HTR-8/SVneo (cell line): ENCODE measurements around the gene SMC1A.
A peak's percentile ranks its signal among the peaks of the same experiment; 100 is the strongest.
"Not testable (repeated sequence)": the region's sequence is repeated elsewhere in the genome, so short reads cannot be mapped to it uniquely, and the experiment has no call there.

Experiments
- DNase-seq: peaks from one replicate; pipeline ENCODE4 v3.0.0; 2011; ENCODE audit warnings: low spot score, mixed read lengths; ENCODE audit not compliant: insufficient read length
- FAIRE-seq: peaks from 2 replicates; lab custom pipeline; 2011; peaks lifted over from hg19 to GRCh38; lab: Jason Lieb, UNC

The SMC1A gene

GRCh38 chrX:53422086-53422860 lies at the start of gene SMC1A:
Gene SMC1A (minus strand): TSS chrX:53422654. CDS start chrX:53422600, 54 bp downstream.
- peak; percentile 78 for FAIRE-seq

DNA sequence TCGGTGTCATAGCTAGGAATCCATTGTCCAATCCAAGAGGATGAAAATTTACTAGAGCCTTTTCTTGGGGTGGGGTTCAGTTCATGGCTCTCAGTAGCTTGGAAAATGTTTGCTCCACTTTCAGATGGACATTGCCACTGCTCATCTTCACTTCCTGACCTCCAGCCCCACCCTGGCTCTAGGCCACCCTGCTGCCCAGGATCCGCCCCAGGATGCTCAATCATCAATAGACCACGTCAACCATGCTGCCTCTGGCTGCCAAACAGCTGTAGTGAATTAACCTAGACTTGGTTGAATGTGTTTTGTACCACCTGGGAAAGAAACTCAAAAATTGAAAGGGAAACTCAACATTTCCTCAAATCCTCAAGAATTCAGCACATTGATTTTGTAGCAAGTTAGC lies 48.9 kb upstream of the SMC1A start:
- FAIRE-seq (no peak), DNase-seq (no peak)

More at GRCh38 chrX:53422086-53422860, at the start of gene SMC1A:
- DNase-seq: peak; percentile 85

- not testable (repeated sequence) for DNase-seq, FAIRE-seq
These were observed 46.2 kb upstream of the SMC1A start for GRCh38 chrX:53468659-53469058.

GRCh38 chrX:53458082-53458481 lies 35.6 kb upstream of the SMC1A start:
- DNase-seq: no peak

DNA sequence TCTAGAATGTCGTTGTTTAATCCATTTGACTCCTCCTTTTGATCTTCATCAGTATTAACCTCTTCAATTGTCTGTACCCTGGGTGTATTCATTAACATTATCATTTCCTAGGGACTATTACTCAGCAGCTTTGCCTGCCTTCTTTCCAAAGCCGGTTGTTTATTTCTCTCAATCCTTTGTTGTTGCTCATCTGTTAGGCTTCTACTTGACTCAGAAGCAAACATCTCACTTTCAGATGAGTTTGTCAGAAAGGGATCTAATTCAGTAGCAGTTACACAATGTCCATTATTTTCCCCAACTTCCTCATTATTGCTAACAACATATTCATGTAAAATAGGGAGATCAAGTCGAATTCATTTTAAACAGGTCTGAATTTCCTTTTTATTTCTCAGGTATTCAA lies 33.8 kb upstream of the SMC1A start:
- no peak for DNase-seq
- no peak for FAIRE-seq

More at GRCh38 chrX:53458082-53458481, 35.6 kb upstream of the SMC1A start:
- FAIRE-seq: no peak

DNA sequence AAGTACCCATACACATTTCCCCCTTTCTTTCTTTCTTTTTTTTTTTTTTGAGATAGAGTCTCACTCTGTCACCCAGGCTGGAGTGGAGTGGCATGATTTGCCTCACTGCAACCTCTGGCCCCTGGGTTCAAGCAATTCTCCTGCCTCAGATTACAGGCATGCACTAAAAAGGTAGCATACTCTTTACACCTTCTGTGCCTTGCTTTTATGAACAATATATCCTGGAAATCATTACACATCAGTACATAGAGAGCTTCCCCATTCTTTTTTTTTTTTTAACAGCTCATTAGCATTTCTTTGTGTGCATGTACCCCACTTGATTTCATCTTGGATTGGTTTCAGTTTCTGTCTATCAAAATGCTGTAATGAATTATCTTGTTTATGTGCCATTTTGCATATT lies 30.4 kb upstream of the SMC1A start:
- DNase-seq (no peak), FAIRE-seq (no peak)

- no peak for FAIRE-seq
These were observed 27.2 kb upstream of the SMC1A start for GRCh38 chrX:53449632-53450031.

DNA sequence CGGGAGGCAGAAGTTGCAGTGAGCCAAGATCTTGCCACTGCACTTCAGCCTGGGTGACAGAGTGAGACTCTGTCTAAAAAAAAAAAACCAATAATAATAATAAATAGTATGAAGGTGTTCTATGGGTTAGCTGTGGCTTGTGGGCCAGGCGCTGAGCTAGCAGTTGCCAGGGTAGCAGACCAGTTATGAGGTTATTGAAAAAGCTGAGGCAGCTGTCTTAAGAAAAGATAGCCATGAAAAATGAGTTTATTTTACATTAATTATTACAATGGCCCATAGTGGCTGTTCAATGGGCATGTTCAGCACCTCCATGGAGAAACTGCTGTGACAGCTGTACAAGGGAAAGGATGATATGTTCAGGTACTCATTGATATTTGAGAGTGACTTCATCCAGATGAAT lies 25.0 kb upstream of the SMC1A start:
- FAIRE-seq: no peak
- no peak for DNase-seq

More at GRCh38 chrX:53449632-53450031, 27.2 kb upstream of the SMC1A start:
- DNase-seq: no peak

DNA sequence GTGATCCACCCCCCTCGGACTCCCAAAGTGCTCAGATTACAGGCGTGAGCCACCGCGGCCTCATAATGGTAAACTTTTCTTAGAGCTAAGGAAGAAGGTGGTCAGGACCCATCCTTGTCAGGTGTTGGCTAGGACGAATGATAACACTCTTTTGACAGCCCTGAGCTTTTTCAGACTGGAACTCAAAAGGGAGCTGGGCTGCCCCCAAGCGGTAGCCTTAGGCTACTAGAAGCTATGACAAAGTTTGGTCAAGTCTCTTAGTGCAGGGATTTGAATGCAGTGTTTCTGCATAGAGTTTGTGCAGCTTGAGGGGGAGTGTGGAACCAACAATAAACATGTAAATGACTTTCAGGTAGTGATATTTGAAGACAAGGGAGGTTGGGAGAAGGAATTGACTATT lies 23.5 kb upstream of the SMC1A start:
- no peak for FAIRE-seq
- no peak for DNase-seq

GRCh38 chrX:53442322-53442631 lies 19.8 kb upstream of the SMC1A start:
- DNase-seq: no peak

GRCh38 chrX:53441531-53442321 lies 19.3 kb upstream of the SMC1A start:
- peak; percentile 67 for DNase-seq
- no peak for FAIRE-seq

More at GRCh38 chrX:53442322-53442631, 19.8 kb upstream of the SMC1A start:
- FAIRE-seq: no peak

- DNase-seq: no peak
- no peak for FAIRE-seq
These were observed 18.4 kb upstream of the SMC1A start for GRCh38 chrX:53440621-53441517.

GRCh38 chrX:53440101-53440500 lies 17.6 kb upstream of the SMC1A start:
- no peak for FAIRE-seq
- no peak for DNase-seq

- FAIRE-seq: no peak
These were observed 16.4 kb upstream of the SMC1A start for GRCh38 chrX:53438832-53439230.

DNA sequence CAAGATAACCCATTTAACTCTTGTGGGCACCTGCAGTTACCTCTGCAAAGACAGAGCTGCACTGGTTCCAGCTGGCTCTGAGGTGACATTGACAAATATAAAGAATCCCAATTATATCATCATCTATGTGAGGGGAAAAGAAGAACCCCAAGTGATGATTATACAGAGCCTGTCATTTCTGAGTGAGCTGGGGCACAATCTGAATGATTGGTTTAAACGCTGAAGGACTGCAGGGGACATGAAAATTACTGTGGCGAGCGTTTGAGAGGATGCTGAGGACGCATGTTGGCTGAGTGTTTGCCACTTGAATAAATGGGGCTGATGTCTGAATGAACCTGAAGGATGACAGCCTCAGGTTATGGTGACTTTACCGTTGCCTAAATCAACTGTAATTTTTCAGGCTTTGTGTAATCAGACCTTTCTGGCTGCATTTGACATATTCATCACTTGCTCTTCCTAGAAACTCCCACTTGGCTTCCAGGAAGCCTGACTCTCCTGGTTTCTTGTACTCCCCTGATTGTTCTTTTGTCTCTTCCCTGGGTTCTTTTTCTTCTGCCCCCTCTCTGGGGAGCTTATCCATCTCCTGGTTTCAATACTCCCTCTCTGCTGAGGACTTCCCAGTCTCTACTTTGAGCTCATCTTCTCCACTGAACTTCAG lies 15.8 kb upstream of the SMC1A start:
- DNase-seq (no peak), FAIRE-seq (no peak)

More at GRCh38 chrX:53438832-53439230, 16.4 kb upstream of the SMC1A start:
- no peak for DNase-seq

GRCh38 chrX:53437206-53437605 lies 14.8 kb upstream of the SMC1A start:
- DNase-seq: no peak
- no peak for FAIRE-seq

DNA sequence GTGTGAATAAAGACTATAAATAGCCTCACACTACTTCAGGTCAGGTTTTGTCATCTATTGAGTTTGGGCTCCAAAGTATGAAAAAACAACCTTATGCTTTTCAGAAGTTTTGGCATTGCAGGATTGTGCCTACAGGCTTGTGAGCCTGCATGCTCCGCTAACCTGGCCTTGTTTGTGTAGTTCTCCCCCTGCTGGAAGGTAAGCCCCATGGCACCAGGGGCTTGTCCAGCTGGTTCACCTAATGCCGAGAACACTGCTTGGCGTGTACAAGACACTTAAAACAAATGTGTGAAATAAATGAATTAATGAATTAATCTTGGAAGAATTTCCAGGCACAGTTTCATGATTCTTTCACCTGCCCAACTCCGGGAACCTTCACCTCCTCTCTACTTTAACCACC lies 13.5 kb upstream of the SMC1A start:
- DNase-seq (peak; percentile 35), FAIRE-seq (no peak)

DNA sequence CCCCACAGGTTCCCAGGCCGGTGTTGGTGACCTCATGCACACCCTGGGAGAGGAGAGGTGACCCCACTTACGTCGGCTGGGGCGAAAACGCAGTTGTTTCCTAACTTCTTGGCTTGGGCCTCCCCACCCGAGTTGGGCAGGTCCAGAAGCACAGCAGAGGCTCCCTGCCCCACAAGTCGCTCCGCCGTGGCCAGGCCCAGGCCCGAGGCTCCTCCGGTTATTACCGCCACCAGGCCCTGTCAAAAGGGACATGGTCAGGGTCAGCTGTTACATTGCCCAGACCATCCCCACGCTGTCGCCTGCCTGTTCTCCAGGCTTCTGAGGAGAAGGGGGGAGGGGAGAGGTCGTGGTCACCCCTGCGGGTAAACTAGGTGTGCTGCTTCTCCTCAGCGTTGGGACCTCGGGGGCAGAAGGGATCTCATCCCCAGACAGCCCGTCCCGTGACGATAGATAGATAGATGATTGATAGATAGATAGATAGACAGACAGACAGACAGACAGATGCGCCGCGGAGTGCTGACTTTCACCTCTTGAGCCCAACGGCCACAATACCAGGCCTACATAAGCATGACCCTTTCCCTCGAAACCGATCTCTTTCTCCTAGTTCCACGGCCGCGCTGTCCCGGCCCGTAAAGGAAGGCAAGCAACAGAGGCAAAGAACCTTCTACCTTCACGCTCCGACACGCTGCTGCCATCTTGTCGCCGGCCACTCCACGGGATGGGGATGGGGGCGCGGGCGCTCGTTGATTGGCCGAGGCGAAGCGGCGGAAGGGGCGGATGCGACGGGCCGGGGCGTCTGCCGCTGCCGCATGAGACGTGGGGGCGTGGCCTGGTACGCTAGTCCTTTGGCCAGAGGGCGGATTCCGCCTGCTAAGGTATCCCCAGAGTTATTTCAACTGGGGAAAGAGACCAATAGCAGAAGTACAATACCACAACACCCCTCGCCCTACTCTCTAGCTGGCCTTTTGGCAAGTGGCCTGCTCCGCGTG lies 11.5 kb upstream of the SMC1A start, which contains the start of gene HSD17B10:
HSD17B10 (minus strand) TSS at position 720 of the 989 bp plus-strand sequence; CDS start at position 695, 25 bp downstream.
- peak; percentile 26 for FAIRE-seq
- DNase-seq: peak; percentile 62

DNA sequence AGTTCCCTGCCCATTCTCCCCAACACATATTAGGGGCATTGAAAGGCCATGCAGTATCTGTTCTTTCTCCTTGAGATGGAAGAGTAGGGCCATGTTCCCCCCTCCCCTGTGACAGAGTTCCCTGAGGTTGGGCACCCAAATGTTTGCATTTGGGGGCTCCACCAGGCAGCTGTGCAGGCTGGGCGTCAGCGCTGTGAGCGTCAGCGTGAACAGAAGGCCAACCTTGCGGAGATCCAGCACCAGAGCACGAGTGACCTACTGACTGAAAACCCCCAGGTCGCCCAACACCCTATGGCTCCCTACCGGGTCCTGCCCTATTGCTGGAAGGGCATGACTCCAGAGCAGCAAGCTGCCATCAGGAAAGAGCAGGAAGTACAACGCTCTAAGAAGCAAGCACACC lies 7.8 kb upstream of the SMC1A start:
- DNase-seq: no peak
- FAIRE-seq: no peak
